GM21737 (cell line): Measurements from ENCODE around the gene SEMA6B.

Experiments
- ATAC-seq: cut with Tn5 transposase; IDR thresholded peaks from one replicate; pipeline ENCODE4 v1.9.1; 2021; ENCODE audit warnings: mild to moderate bottlenecking, moderate library complexity; ENCODE audit not compliant: unreplicated experiment

SEMA6B gene

DNA sequence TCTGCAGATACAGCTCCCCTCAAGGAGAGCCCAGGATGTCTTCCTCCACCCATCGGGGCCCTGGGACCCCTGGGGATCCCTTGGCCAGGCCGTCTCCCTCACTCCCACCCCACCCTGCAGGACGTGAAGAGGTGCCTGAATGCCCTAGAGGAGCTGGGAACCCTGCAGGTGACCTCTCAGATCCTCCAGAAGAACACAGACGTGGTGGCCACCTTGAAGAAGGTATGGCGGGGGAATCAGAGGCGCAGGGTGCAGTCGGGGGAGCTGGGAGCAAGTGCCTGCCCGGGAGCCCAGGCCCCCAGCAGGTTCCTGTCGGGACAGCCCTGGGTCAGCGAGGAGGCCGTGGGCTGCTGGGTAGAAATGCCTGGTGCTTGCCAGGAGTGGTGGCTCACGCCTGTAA, 60.8 kb downstream of the SEMA6B start:
- ATAC-seq, result no peak

DNA sequence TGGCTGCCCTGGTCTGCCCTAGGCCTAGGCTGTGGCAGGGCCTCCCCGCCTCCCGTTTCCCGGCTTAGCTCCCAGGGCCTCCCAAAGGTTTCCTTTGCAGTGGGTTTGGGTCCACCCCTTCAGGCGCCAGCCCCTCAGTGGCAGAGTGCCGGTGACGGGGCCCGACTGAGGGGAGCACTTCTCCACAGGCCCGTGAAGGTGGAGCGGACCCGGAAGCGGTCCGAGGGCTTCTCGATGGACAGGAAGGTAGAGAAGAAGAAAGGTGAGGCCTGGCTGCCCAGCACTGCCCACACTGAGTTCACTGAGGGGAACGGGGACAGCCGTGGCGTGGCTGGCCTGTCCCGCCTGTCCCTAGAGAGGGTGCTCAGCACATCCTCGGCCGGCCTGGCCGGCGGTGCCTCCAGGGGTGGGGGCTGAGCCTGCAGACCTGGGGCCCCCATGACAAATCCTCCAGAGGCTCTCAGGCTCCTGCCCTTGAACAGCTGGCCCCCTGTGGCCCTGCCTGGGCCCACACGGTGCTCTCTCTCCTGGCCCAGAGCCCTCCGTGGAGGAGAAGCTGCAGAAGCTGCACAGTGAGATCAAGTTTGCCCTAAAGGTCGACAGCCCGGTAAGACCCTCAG, 61.6 kb downstream of the SEMA6B start:
- no peak for ATAC-seq

DNA sequence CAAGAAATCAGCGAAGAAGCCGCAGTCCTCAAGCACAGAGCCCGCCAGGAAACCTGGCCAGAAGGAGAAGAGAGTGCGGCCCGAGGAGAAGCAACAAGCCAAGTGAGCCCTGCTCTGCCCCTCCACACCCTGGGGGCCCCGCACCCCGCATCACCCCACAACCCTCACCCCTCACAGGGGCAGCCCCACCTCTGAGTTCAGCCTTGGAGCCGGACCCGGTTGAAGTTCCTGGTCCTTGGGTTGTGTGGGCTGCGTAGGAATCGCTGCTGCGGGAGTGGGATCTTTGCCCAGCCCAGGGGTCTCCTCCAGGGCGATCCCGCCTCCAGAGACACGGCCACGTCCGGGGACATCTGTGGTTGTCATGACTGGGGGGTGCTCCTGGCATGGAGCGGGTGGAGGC, 63.2 kb downstream of the SEMA6B start:
- no peak for ATAC-seq

DNA sequence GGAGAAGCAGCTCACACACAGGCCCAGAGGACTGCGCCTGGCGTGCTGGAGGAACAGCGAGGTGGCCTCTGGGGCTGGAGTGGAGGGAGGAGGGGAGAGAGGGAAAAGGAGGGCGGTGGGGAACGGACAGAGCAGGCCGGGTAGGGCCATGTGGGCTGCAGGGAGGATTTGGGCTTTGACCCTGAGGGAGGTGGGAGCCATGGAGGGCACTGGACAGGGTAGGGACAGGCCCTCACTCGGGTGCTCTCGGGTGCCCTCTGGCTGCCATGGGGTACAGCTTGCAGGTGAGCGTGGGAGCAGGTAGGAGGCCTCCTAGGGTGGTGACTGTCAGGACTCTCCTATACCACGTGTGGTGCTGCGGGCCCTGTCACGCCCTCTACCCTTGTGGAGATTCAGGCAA, 64.0 kb downstream of the SEMA6B start:
- ATAC-seq, result no peak

DNA sequence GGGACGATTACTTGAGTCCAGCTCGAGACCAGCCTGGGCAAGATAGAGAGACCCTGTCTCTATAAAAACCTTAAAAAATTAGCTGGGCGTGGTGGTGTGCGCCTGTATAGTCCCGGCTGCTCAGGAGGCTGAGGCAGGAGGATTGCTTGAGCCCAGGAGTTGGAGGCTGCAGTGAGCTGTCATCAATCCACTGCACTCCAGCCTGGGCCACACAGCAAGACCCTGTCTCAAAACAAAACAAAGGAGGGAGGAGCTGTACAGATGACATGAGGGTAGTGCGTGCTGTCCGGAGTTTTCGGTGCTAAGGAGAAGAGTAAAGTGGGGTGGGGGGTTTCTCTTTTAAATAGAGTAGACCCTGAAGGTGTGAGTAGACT, 64.8 kb downstream of the SEMA6B start:
- ATAC-seq, result no peak

DNA sequence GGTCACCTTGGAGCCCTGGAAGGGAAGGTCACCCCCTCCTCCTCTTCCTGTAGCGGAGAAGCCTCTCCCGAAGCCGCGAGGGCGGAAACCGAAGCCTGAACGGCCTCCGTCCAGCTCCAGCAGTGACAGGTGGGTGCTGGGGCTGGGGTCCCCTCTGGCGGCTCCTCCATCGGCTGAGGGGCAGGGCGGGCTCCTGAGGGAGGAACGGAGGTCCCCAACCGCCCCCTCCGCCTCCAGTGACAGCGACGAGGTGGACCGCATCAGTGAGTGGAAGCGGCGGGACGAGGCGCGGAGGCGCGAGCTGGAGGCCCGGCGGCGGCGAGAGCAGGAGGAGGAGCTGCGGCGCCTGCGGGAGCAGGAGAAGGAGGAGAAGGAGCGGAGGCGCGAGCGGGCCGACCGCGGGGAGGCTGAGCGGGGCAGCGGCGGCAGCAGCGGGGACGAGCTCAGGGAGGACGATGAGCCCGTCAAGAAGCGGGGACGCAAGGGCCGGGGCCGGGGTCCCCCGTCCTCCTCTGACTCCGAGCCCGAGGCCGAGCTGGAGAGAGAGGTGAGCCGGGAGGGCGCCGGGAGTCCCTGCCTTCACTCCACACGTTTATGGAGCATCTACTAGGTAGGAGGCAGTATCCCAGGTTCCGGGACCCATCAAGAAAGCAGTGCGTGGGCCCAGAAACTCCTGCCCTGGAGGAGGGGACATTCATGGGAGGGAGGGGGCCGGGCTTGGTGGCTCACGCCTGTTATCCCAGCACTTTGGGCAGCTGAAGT, 65.4 kb downstream of the SEMA6B start:
- no peak for ATAC-seq

DNA sequence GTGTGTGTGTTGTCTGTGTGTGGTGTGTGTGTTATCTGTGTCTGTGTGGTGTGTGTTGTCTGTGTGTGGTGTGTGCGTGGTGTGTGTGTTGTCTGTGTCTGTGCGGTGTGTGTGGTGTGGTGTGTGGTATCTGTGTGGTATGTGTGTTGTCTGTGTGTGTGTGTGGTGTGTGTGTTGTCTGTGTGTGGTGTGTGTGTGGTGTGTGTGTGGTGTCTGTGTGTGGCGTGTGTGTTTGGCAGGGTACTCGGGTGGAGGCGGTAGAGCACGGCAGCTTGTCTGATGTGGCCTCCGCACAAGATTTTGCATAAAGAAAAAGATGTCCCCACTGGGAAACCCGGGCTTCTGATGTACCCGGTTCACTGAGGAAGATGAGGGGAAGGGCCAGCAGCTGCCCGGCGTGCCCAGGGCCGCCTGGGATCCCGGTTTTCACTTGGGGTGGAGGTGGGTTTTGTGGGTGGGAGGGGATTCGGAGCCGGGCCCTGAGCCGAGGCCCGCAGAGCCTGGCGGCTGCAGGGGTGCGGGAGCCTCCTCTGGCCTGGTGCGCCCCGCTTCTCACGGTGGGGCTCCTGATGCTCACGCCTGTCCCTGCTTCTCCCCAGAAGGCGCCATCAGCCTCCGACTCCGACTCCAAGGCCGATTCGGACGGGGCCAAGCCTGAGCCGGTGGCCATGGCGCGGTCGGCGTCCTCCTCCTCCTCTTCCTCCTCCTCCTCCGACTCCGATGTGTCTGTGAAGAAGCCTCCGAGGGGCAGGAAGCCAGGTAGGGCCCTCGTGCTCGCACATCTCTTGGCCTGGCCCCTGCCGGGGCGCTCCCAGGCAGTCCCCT, 66.2 kb downstream of the SEMA6B start:
- ATAC-seq, result no peak
